Activated CD4-positive, alpha-beta T cell treated with anti-CD3 and anti-CD28 coated beads, Interleukin-2, Interleukin-4, amounts not matched to agents 100 ng/mL and 50 ng/mL, durations not matched to agents 16 hours and 8 hours (primary cell): ENCODE results near the gene NEB.
"Not testable (repeated sequence)": the region's sequence is repeated elsewhere in the genome, so short reads cannot be mapped to it uniquely, and the experiment has no call there.

Experiments used
- DNase-seq: peaks from one replicate; pipeline ENCODE4 v3.0.0-alpha.2; 2020; ENCODE audit warnings: low spot score

NEB gene

DNA sequence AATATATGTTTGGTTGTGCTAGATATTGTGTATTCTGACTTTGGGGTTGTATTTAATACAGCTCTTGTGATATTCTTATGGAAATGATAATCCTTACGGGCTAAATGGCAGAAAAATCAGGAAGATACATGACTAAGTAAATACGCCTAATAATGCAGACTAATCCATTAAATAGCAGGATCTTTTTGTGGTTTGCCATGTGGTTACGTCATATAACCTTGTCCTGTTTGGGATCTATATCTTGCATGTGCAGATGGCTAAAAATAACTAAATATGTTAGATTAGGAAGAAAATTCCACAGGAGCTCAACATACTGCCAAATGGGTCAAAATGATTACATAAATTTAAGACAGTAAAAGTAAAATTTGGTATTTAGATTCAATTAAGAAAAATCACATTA lies 83.0 kb downstream of the NEB start:
- no peak for DNase-seq

- no peak for DNase-seq
These were observed 83.8 kb downstream of the NEB start for GRCh38 chr2:151650456-151650855.

DNA sequence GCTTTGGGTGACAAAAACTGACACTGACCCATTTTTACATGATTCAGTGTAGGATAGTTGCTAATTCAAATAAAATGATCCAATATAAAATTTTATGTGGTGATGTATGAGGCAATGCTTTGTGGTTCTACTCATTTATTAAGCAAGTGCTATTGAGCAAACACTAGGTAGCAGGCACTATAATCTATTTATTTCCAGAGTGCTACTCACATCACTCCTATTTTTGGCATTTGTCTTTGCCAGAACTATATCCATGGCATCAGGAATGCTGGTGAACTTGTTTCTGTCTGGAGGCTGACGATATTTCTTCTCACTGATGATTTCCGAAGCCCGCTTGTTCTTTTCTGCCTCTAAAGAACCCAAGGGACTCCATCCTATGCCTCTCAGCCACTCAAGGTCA lies 84.3 kb downstream of the NEB start:
- DNase-seq: no peak

DNA sequence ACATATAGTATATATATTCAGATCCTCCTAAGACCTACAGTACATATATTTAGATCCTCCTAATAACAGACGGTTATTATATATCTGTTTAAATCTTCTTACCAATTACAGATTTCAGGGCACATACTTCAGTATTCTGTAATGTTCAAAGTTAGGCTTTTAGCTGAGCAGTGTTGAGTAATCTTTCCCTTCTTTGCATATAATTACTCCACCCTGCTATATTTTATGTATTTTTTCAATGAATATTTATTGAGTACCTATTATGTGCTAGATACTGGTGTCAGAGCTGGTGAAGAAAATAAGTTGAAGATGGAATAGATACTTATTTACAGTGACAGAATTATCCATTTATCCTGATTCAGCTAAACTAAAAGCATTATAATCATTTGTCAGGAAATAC lies 84.9 kb downstream of the NEB start:
- DNase-seq: no peak

- DNase-seq: not testable (repeated sequence)
These were observed 87.8 kb downstream of the NEB start for GRCh38 chr2:151646512-151646911.

DNA sequence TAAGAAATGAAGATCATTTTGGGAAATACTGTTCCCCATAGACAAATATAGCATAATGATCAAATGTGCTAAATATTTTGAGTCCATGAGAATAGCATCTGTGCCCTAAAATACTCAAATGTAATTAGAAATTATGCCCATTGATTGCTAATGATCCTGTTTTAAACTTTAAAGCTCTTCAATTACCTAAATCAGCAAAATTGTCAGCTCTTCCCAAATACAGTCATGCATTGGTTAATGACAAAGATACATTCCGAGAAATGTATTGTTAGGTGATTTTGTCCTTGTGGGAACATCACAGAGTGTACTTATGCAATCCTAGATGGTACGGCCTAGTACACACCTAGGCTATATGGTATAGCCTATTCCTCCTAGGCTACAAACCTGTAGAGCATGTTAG lies 89.7 kb downstream of the NEB start:
- DNase-seq: no peak

DNA sequence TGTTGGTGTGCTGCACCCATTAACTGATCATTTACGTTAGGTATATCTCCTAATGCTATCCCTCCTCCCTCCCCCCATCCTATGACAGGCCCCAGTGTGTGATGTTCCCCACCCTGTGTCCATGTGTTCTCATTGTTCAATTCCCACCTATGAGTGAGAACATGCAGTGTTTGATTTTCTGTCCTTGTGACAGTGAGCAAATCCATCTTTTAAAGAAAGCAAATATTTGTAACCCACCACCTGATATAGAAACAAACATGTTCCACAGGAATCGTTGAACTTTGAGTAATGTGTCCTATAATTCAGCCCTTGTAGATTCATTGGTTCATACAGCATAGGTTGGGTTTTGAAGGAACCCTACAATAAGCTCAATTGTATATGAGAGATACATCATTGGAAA lies 92.4 kb downstream of the NEB start:
- DNase-seq: not testable (repeated sequence)

DNA sequence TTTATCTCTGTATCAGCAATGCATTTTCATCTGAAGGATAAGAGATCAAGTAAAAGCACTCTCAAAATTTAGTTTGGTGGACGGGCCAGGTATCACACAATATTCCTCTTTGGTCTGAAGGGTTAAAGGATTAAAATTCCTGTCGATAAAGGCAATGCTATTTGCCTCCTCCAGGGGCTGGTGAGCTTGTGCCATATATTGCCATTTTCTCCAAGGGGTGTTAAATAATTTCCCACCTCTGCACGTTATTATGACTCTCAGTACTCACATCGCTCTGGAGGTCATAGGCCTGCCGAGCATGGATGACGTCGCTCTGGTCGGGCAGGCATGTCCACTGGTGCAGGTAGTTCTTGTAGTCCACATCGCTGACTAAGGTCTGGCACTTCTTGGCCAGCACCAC lies 94.2 kb downstream of the NEB start:
- no peak for DNase-seq

DNA sequence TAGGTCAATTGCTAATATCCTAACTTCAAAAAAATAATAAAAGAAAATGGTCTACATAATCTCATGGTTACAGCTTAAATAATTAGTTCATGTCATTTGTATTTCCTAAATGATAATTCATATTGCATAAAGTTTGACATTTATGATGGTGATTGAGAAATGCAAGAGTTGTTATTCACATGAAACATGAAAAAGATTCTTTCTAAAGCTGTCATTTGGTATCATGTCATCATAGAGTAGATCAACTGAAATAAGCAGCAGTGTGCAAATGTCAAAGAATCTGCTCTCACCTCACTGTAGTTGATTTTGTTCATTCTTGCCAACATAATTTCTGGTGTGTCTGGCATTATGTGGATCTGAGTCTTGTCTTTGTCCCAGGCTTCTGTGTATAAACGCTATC lies 95.3 kb downstream of the NEB start:
- no peak for DNase-seq

GRCh38 chr2:151638191-151638933 lies 95.9 kb downstream of the NEB start:
- peak; percentile 28 for DNase-seq

GRCh38 chr2:151637271-151637781 lies 97.0 kb downstream of the NEB start:
- peak; percentile 50 for DNase-seq

- DNase-seq: no peak
These were observed 99.4 kb downstream of the NEB start for GRCh38 chr2:151634736-151635467.

DNA sequence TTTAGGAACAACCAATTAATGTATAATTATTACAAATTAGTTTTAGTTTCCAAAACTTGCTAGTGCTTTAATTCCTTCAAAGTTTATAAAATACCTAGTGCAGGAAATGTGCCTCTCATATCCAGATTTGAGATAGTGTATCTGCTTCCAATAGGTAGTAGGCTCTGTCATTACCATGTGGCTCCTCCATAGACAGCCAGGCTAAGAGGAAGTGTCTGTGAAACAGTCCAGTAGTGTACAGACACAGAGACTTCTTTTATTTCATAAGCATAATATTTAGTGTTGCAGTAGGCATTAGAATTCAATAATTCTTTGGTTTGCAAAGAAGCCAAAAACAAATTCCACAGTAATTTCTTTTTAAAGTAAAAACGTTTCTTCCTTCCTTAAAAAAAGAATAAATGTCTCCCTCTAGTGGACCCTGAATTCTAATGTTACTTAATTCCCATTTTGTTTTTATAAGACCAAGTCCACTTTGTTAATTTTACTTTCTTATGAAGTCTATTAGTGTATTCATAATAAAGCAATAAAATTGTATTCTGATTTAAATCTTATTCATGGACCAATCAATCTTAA lies 101.2 kb downstream of the NEB start:
- no peak for DNase-seq

DNA sequence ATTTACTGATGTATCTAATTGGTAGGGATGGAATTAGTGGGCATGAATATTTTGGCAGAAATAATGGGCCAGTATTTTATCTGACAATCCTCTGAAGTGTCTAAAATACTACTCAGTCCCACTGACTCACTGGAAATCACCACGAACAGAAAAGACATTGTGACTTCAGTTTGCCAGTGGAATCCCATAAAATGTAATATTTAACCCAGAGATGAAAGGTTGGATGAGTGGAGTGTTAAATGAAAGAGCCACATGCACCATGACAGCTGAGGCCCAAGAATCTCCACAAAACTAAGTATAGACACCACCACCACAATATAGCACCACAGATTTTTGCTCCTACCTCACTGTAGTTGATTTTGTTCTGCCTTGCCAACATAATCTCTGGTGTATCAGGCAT lies 103.9 kb downstream of the NEB start:
- DNase-seq: no peak

GRCh38 chr2:151627353-151627752 lies 106.9 kb downstream of the NEB start:
- no peak for DNase-seq

DNA sequence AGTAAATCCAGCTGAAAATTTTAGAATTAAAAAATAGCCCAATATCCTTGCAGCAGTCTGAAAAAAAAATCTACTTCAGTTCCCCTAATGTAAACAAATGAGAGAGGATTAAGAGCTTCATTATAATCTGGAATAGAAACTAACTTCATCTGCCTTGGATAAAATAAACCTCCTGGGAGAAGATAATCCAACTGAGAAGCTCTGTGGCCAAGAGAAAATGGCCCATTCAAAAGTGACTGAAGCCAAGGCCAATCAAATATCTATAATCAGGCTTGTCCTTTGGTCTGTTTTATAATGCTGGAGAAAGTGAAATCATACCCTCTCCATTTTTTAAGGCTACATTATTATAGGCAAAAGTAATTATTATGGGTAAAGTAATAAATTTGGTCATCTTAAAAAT lies 110.0 kb downstream of the NEB start:
- DNase-seq: no peak

- DNase-seq: no peak
These were observed 110.6 kb downstream of the NEB start for GRCh38 chr2:151623631-151624030.

- no peak for DNase-seq
These were observed 113.5 kb downstream of the NEB start for GRCh38 chr2:151620761-151621160.

DNA sequence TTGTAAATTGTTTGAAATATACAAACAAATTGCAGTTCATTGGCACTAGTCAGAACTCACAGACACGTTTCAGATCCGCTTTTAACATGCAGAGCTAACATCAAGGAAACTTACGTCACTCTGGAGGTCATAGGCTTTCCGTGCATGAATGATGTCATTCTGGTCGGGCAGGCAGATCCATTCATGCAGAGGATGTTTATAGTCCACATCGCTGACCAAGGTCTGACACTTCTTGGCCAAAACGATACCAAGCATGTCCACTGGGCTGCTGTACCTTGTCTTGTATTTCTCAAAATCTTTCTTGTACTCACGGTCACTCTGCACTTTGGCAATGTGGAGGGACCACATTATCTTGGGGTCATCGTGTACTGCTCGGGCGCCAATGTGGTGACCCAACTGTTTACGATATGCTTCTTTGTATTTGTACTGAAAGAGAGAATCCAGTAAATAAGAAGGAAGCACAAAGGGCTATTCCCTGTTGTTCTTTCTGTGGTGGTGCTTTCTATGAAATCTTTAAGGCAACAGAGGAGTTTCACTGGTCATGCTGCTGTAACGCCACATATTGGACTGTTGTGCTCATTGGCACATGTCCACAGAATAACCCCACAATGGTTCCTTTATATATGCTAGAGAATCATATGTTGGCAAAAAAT lies 114.8 kb downstream of the NEB start:
- DNase-seq: no peak

- DNase-seq: no peak
These were observed 117.4 kb downstream of the NEB start for GRCh38 chr2:151616760-151617339.

DNA sequence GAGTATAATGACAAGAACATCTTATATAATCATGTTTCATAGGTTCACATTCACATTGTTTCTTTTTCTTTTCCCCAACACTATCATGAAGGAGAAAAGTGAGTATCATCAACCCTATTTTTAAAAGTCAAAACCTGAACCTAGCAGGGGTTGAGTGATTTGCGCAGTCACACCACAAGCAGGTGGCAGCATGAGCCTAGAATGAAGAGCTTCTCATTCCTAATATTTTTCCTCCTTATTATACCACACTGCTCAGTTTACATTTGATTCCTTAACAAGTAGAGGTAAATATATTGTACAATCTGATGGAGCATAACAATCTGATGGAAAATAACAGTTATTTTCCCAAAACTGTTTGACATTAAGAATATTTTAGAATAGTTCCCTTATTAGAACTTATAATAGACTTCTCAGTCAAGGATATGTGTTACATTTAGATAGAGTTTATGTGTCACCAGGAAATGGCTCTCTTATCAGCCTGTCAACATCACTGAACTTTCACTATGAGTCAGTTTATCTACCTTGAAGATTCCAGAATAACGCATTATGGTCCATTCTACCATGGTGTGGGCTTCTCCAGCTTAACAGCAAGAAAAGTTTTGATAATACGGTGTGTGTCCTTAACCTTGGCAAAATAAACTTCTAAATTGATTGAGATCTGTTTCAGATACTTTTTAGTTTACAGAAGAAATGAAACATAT lies 119.5 kb downstream of the NEB start:
- peak; percentile 37 for DNase-seq

- no peak for DNase-seq
These were observed 120.1 kb downstream of the NEB start for GRCh38 chr2:151614159-151614558.
